Measurements from ENCODE around the gene CTTN. TPM values are rescaled to one million over a fixed set of nuclear protein-coding genes. Genes with fewer than 3 reads are reported as not detected.

CTTN gene
- total and polyA plus RNA-seq, 10 of the 15 experiments (the other 5 are each of a cell fraction or from before 2014, with no cell fraction given): 1.1 to 37.8 (median 11.8) TPM

GRCh38 chr11:70358753-70359152 lies 39.6 kb upstream of the CTTN start (continued):
- TF ChIP-seq ZBTB33 (IDR thresholded peaks at IDR 0.05) (no peak), PML (IDR thresholded peaks at IDR 0.05; ENCODE audit: low read length) (no peak)

- POLR2A ChIA-PET: no interaction called here
- H2AFZ ChIP-seq (ENCODE audit: control insufficient read depth, low read depth, low read length): no peak overlapping the region
- H3K4me1 ChIP-seq (ENCODE audit: control insufficient read depth, insufficient read depth, low read length): no peaks in the 10 kb centered on the region
- RAD21 ChIA-PET (ENCODE audit: unreplicated experiment): no interaction called here
- SMC1A ChIA-PET (ENCODE audit: uncharacterized antibody, unreplicated experiment): no interaction called here
- in situ Hi-C loops (cut with MboI): no loop called here
- CTCF ChIA-PET: no interaction called here
- WGBS (ENCODE audit: insufficient coverage, insufficient replicate concordance, low lambda C conversion rate, missing lambda C conversion rate): 92% methylated on average over 8 of the region's 8 CpGs
- no peaks in the 10 kb centered on the region for H3K79me2 ChIP-seq (ENCODE audit: control insufficient read depth, insufficient read depth, low read length)
- peaks cover 12 to 28% of the 10 kb centered on the region in 2 experiments for H3K36me3 ChIP-seq (ENCODE audit: control insufficient read depth in 2 of 2, insufficient read depth in 2 of 2, low read length in 1 of 2)
- H3K27ac ChIP-seq (ENCODE audit: control insufficient read depth, insufficient read depth): no peak overlapping the region
- no peaks in the 10 kb centered on the region for H3K27me3 ChIP-seq (replicated peaks in 1 of 2; ENCODE audit: control insufficient read depth in 2 of 2, insufficient read depth in 2 of 2, low read length in 1 of 2)
- BruUV-seq (replicated peaks): no TSS peak
- no peak overlapping the region for H3K9ac ChIP-seq (ENCODE audit: control insufficient read depth, insufficient read depth, low read length)
- no peak for FAIRE-seq
- intact Hi-C loops (cut with micrococcal nuclease; ENCODE audit: unreplicated experiment): no loop called here
- no peaks in the 10 kb centered on the region for H3K9me3 ChIP-seq (replicated peaks; ENCODE audit: control insufficient read depth, insufficient read depth, low read length)
- no peak for DNase-seq (ENCODE audit: low read depth, low spot score)
- no peak overlapping the region for H3K4me2 ChIP-seq (ENCODE audit: control insufficient read depth, insufficient read depth)
- no peaks in the 10 kb centered on the region for H4K20me1 ChIP-seq (ENCODE audit: control insufficient read depth, insufficient read depth)
- H3K4me3 ChIP-seq: no peak overlapping the region
- ATAC-seq: no peak
- TF ChIP-seq ZNF687 (IDR thresholded peaks at IDR 0.05) (no peak), SMAD1 (IDR thresholded peaks at IDR 0.05; ENCODE audit: low read depth, partially characterized antibody) (no peak), ZBTB11 (CRISPR knock-in tag; IDR thresholded peaks at IDR 0.05) (no peak), SREBF2 (IDR thresholded peaks at IDR 0.05; ENCODE audit: low read length) (no peak), SMC3 (IDR thresholded peaks at IDR 0.05; ENCODE audit: borderline replicate concordance, low read length) (no peak), CBX5 (IDR thresholded peaks at IDR 0.05; ENCODE audit: low read depth) (no peak), NFYB (IDR thresholded peaks at IDR 0.05; ENCODE audit: insufficient read depth, low read depth, low read length) (no peak), ZZZ3 (IDR thresholded peaks at IDR 0.05; ENCODE audit: control insufficient read depth, insufficient read length, low read depth) (no peak), RUNX3 (IDR thresholded peaks at IDR 0.05; ENCODE audit: low read length) (no peak), RB1 (IDR thresholded peaks at IDR 0.05; ENCODE audit: borderline replicate concordance) (no peak), NFXL1 (IDR thresholded peaks at IDR 0.05; ENCODE audit: borderline replicate concordance) (no peak), CREM (IDR thresholded peaks at IDR 0.05; ENCODE audit: low read depth) (no peak)
These were observed 38.7 kb upstream of the CTTN start for GRCh38 chr11:70359451-70360205.
